Effector memory CD8-positive, alpha-beta T cell (primary cell): ENCODE data around the gene MICALL1.
"Not testable (repeated sequence)": the region's sequence is repeated elsewhere in the genome, so short reads cannot be mapped to it uniquely, and the experiment has no call there.

Experiments
- ATAC-seq: fragments of 150-1000 bp; cut with Tn5 transposase; replicated peaks from 2 replicates; pipeline ENCODE4 v1.10.0; 2021; ENCODE audit warnings: mild to moderate bottlenecking, moderate library complexity
- DNase-seq, 3 experiments: peaks; one replicate each; pipeline ENCODE4 v3.0.0; 2021
- H3K27ac Mint-ChIP-seq, 2 donors: one replicate each; pipeline ENCODE4 v1.8.0; 2022; ENCODE audit warnings: mild to moderate bottlenecking in 2 of 2, mixed read lengths in 2 of 2, moderate library complexity in 2 of 2
- H3K27me3 Mint-ChIP-seq, 2 donors: one replicate each; pipeline ENCODE4 v1.8.0; 2022; ENCODE audit warnings: mixed read lengths in 2 of 2
- H3K36me3 Mint-ChIP-seq: one replicate; pipeline ENCODE4 v1.8.0; 2022; ENCODE audit warnings: mild to moderate bottlenecking, moderate library complexity, mixed read lengths; ENCODE audit not compliant: insufficient read depth
- H3K4me1 Mint-ChIP-seq, 2 donors: one replicate each; pipeline ENCODE4 v1.8.0; 2022; ENCODE audit warnings: low read depth in 2 of 2, mixed read lengths in 2 of 2
- H3K4me3 Mint-ChIP-seq, 2 donors: one replicate each; pipeline ENCODE4 v1.8.0; 2022; ENCODE audit warnings: mild to moderate bottlenecking in 2 of 2, mixed read lengths in 2 of 2, moderate library complexity in 2 of 2
- H3K9me3 Mint-ChIP-seq, 2 donors: one replicate each; pipeline ENCODE4 v1.8.0; 2022; ENCODE audit warnings: mixed read lengths in 2 of 2

MICALL1 gene

DNA sequence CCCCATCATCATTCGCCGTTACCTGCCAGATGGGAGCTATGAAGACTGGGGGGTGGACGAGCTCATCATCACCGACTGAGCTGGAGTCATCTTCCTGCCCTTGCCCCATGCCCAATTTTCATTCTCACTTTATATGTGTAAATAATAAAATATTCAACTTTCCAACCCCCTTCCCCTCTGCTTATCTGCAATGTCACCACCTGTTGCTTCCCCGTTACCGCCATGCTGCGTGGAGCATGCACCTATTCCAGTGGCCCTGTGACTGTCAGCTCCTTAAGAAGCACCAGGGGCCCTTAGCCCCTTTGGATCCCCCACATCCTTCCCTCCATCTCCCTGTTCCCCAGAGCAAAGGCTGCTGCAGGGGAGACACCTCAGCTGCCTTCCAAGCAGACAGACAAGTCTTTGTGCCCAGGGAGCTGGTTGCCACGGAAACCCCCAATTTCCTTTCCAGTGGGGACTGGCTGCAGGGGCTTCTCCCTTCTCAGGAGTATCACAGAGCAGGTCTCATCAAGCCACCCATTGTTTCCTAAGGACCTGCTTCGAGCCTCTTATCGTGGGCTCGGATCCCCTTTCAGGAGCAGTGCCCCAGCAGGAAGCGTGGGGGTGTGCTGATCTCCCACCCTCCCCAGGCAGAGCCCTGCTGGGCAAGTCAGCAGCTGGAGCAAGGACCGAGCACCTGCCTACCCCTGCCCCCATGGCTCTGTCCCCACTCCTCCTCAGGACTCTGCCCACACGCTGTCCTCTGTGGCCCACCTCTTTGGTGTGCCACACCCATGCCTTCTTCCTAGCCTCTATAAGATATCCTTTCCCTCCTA lies 61.7 kb downstream of the MICALL1 start:
- no peak for DNase-seq
- no peak overlapping the region for H3K4me3 Mint-ChIP-seq
- peaks cover 30% of the 10 kb centered on the region for H3K36me3 Mint-ChIP-seq
- H3K9me3 Mint-ChIP-seq: no peaks in the 10 kb centered on the region
- no peaks in the 10 kb centered on the region for H3K27me3 Mint-ChIP-seq
- peak overlapping the region in 1 of 2 donors; percentile 57 for H3K27ac Mint-ChIP-seq
- peaks cover 5 to 17% of the 10 kb centered on the region in 2 donors for H3K4me1 Mint-ChIP-seq
- ATAC-seq: no peak

DNA sequence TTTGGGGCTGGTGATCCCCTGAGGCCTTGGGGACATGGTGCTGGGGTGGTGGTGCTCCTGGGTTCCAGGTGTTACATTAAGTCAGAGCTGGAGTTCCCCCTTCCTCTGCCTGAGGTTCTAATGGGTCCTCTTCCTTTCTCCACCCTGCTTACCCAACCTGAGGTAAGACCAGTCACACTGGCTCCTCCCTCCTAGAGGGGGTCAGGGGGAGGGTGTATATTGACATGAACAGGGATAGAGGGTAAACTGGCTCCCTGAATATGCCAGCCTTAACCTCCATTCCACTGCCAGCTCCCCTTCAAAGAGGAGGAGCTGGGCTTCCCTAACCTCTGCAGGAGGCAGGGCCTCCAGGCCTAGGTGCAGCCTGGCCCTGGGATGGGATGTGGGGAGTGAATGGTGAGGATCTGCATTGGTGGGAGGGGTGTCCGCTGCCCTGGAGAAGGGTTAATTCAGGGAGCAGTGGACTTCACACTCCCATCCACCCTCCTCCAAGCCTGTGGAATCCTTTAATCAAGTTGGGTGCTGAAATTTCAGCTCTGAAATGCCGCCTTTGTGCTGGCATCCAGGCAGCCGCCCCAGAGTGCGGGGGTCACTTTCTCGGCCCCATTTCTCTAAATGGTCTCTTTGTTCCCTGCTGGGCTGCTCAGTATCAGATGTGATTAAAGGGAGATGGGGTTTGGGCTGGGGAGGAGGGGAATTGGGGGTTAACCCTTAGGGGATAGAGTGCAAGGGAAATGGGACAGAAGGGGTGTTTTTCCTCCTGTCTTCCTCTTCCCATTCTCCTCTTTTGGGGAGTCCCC lies 62.6 kb downstream of the MICALL1 start:
- H3K36me3 Mint-ChIP-seq: peaks cover 25% of the 10 kb centered on the region
- ATAC-seq: no peak
- H3K27ac Mint-ChIP-seq: peak overlapping the region in 1 of 2 donors; percentile 57
- H3K4me3 Mint-ChIP-seq: no peak overlapping the region
- peaks cover 5 to 17% of the 10 kb centered on the region in 2 donors for H3K4me1 Mint-ChIP-seq
- H3K9me3 Mint-ChIP-seq: no peaks in the 10 kb centered on the region
- H3K27me3 Mint-ChIP-seq: no peaks in the 10 kb centered on the region
- no peak for DNase-seq

DNA sequence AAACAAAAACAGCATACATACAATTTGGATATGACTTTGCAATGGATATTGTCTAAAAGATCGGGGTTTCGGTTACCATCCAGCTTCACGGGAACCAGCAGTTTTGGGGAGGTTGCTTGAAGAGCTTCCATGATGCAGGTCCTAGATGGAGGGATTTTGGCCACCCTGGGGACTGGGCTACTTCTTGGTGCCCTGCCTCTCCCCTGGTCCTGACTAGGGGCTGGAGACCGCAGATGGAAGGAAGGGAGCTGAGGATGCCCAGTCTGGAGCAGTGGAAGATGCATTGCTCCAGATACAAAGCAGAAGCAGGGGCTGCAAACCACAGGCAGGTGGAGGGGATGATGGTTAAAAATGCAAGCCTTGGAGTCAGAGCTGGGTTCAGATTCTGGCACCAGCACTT lies 64.8 kb downstream of the MICALL1 start:
- Mint-ChIP-seq H3K36me3 (peaks cover 25% of the 10 kb centered on the region), H3K9me3 (no peaks in the 10 kb centered on the region), H3K4me1 (peaks cover 9% of the 10 kb centered on the region in 2 donors), H3K27ac (peak overlapping the region; percentile 41 to 62), H3K4me3 (no peak overlapping the region), H3K27me3 (no peaks in the 10 kb centered on the region)
- DNase-seq (no peak), ATAC-seq (no peak)

DNA sequence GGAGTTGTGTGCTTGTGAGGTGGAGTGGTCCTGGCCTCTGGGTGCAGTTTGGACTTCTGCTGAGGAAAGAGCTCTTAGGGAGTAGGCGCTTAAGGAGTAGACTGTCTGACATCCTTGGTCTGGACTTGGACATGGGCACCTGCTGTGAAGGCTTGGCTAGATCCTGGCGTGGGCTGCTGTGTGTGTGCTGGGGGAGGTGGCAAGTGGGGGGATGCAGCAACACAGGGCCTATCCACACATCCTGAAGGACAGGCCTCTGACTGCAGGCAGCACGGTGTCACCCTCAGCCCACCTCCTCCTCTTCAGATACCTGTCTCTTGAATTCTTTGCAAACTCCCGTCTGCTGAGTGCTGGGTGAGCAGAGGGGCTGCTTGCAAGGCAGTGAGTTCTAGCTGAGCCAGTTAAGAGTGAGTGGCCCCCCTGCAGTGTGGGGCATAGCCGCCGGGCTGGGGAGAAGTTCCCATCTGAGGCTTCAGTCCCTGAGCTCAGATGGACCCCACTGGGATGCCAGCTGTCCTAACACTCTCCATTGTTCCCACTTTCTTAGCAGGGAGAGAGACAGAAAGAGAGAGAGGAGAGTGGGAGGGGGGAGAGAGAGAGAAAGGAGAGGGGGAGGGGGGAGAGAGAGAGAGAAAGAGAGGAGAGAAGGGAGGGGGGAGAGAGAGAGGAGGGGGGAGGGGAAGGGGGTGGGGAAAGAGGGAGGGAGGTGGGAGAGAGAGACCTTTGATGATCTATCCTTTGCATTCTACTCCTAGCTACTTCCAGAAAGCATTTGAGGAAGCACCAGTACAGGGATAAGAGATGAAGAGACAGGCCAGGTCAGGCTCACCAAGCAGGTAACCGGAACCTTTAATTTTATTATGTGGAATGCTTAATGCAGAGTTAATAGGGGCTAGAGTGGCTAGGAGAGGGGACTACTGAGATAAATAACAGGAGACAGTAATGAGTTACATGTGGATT lies 65.7 kb downstream of the MICALL1 start:
- no peak for ATAC-seq

DNA sequence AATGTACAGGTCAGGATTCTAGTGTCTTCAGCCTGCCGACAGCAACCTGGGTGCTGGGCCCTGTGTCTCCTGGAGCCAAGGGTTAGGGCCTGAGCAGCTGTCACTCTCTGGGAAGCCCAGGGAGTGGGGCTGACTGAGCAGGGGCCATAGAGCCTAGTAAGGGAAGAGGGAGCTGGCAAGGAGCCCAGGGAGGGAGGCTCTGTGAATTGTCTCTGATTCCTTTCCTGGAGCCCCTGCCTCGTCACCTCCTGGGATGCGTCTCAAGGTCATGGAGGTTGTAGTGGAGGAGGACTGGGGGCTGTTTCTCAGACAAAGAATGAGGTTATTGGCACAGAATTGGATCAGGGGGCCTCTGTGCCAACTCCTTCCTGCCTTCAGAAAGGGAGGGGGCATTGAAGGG lies 66.4 kb downstream of the MICALL1 start:
- no peak overlapping the region for H3K4me3 Mint-ChIP-seq
- H3K27me3 Mint-ChIP-seq: no peaks in the 10 kb centered on the region
- no peak for ATAC-seq

More for the DNA sequence above, 65.7 kb downstream of the MICALL1 start:
- Mint-ChIP-seq H3K4me1 (peaks cover 7 to 9% of the 10 kb centered on the region in 2 donors), H3K27me3 (no peaks in the 10 kb centered on the region), H3K4me3 (no peak overlapping the region), H3K9me3 (no peaks in the 10 kb centered on the region), H3K27ac (peak overlapping the region; percentile 41 to 62), H3K36me3 (peaks cover 25% of the 10 kb centered on the region)
- DNase-seq: no peak

DNA sequence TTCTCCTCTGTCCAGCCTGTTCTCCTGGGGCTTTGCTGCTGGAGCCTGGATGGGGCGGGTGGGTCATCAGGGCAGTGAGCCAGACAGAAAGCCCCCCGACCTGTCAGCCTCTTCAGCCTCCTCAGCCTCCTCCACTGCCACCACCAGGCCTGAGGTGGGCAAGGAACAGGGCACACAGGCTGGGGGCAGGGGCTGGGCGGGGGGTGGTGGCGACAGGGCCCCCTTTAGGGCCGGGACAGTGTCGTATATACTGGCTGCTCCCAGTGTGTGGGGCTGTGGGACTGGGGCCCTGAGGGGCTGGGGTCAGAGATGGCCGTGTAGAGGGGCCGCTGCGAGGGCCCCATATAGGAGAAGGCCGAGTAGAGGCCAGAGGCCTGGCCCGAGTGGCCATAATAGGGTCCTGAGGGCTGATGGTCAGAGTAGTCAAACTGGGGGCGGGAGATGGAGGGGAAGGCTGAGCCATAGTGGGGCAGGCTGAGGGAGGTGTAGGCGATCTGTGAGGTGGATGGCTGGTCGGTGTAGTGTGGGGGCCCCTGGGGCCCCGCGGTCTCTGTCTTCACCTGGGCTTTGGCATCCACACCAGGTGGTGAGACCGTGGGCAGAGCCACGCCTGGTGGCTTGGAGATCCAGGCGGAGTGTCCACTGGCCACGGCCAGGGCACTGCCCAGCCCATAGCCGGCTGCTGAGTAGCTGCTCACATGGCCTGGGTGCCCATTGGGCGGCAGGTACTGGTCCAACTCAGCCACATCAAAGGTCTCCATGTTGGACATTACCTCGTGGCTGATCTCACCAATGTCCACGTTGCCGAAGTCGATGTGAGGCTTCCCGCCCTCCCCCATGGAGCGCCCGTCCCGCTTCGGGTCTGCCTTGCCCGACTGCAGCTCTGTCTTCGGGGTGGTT lies 67.4 kb downstream of the MICALL1 start:
- no peaks in the 10 kb centered on the region for H3K27me3 Mint-ChIP-seq
- DNase-seq (no peak), ATAC-seq (no peak)
- H3K4me3 Mint-ChIP-seq: no peak overlapping the region
- H3K4me1 Mint-ChIP-seq: peaks cover 5 to 7% of the 10 kb centered on the region in 2 donors
- H3K9me3 Mint-ChIP-seq: no peaks in the 10 kb centered on the region
- H3K27ac Mint-ChIP-seq: no peak overlapping the region
- peaks cover 14% of the 10 kb centered on the region for H3K36me3 Mint-ChIP-seq

More for the DNA sequence above, 66.4 kb downstream of the MICALL1 start:
- Mint-ChIP-seq H3K36me3 (peaks cover 22% of the 10 kb centered on the region), H3K9me3 (no peaks in the 10 kb centered on the region), H3K4me1 (peaks cover 7 to 9% of the 10 kb centered on the region in 2 donors), H3K27ac (peak overlapping the region; percentile 27 to 39)
- DNase-seq: no peak

DNA sequence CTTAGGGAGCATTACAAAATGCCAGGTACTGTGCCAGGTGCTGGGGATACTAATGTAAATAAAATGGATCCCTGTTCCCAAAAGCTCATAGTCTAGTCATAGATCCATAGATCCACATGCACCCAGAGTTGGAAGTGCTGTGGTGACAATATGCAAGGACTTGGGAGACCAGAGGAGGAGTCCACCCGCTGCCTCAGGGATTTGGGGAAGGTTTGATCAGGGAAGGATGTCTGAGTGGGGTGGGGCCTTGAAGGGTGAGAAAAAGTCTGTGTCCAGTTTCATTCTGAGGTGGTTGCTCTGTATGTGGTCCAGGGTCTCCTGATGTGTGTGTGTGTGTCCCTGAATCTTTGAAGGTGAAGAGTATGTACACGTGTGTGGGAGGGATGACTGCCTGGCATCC lies 69.1 kb downstream of the MICALL1 start:
- Mint-ChIP-seq H3K36me3 (peaks cover 4% of the 10 kb centered on the region), H3K27me3 (no peaks in the 10 kb centered on the region), H3K9me3 (no peaks in the 10 kb centered on the region), H3K4me3 (no peak overlapping the region), H3K27ac (peak overlapping the region; percentile 14 to 82), H3K4me1 (peaks cover 0 to 5% of the 10 kb centered on the region in 2 donors)
- ATAC-seq (no peak), DNase-seq (no peak)

DNA sequence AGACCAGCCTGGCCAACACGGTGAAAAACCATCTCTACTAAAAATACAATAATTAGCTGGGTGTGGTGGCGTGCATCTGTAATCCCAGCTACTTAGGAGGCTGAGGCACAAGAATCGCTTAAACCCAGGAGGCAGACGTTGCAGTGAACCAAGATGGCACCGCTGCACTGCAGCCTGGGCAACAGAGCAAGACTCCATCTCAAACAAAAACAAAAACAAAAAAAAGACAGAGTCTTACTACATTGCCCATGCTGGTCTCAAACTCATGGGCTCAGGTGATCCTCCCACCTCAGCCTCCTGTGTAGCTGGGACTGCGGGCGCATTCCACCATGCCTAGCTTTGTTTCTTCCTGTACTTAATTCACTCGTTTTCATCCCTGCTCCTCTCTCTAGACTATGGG lies 69.9 kb downstream of the MICALL1 start:
- H3K9me3 Mint-ChIP-seq, H3K4me3 Mint-ChIP-seq, H3K36me3 Mint-ChIP-seq, ATAC-seq, H3K27me3 Mint-ChIP-seq, DNase-seq, H3K4me1 Mint-ChIP-seq: not testable (repeated sequence)
- peak overlapping the region in 1 of 2 donors; percentile 15 for H3K27ac Mint-ChIP-seq

DNA sequence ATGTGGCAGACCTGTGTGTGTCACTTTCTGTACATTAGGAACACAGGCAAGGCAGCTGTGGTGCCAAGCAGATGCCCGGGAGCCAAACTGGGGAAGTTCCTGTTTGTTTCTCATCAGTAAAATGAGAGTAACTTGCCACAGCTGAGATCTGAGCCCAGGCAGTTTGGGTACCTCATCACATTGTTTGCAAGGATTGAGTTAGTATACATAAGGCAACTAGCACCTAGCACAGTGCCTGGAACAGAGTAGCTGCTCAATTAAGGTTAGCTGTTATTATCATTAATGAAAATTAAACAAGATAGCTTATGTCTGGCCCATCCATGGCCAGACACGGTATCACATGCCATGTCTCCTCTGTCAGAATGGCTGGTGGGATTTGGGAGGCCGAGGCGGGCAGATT lies 70.5 kb downstream of the MICALL1 start:
- Mint-ChIP-seq H3K27ac (peak overlapping the region in 1 of 2 donors; percentile 15), H3K4me3 (no peak overlapping the region), H3K27me3 (no peaks in the 10 kb centered on the region), H3K36me3 (no peaks in the 10 kb centered on the region), H3K4me1 (peaks cover 0 to 5% of the 10 kb centered on the region in 2 donors), H3K9me3 (no peaks in the 10 kb centered on the region)
- ATAC-seq (no peak), DNase-seq (no peak)

DNA sequence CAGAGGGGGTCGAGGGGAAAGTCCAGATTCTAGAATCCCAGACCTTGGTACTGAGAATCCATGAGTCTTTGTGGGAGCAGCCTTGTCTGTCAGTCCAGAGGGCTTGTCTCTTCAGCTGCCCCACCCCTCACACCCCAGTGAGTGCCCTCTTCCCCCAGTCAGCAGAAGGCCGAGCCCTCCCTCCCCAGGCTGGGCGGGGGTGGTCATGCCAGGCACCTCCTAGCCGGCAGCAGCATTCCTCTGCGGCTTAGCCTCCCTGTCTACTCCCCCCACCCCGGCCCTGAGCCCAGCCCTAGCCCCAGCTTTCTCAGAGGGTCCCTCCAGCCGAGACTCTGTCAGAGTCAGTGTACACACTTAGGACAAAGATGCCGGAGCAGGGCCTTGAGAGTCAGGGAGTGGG lies 73.7 kb downstream of the MICALL1 start:
- Mint-ChIP-seq H3K27ac (peak overlapping the region in 1 of 2 donors; percentile 61), H3K9me3 (no peaks in the 10 kb centered on the region), H3K4me1 (peaks cover 0 to 2% of the 10 kb centered on the region in 2 donors), H3K27me3 (no peaks in the 10 kb centered on the region), H3K4me3 (no peak overlapping the region), H3K36me3 (peaks cover 7% of the 10 kb centered on the region)
- ATAC-seq (no peak), DNase-seq (no peak)

DNA sequence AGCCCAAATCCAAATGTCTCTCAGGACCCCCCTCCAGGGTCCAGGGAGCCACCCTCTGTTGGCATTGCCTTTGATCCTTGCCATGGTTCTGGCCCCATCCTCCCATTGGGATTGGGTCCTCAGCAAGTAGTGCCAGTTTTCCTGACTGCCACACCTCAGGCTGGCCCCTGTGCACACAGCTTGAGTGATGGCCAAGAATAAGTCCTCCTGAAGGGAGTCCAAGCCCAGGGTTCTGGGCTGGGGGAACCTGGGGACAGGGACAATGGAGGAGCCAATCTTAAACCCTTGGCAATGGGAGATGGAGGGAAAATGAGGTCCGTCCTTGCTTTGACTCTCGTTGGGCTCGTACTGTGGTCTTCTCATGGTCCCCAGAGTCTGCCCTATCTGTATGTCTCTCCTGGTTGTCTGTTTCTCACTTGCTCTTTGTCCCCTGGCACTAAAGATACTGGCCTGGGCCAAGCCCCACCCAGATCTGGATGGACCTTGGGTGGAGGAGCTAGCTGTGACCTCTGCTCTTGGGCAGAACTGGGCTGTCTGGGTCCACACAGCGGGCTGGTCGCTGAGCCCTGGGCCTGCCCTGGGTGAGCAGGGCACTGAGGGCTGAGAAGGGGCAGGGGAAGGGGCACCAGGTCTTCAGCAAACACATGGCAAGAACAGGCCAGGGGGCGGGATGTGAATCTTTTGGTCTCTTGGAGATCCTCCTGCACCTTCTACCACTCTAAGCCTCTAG lies 75.3 kb downstream of the MICALL1 start:
- no peak for DNase-seq
- H3K4me1 Mint-ChIP-seq: no peaks in the 10 kb centered on the region
- H3K4me3 Mint-ChIP-seq: no peak overlapping the region
- H3K9me3 Mint-ChIP-seq: no peaks in the 10 kb centered on the region
- ATAC-seq: no peak
- peaks cover 7% of the 10 kb centered on the region for H3K36me3 Mint-ChIP-seq
- H3K27me3 Mint-ChIP-seq: no peaks in the 10 kb centered on the region
- H3K27ac Mint-ChIP-seq: peak overlapping the region in 1 of 2 donors; percentile 57
